ENCODE measurements around the gene ZYG11B. TPM values are rescaled to one million over a fixed set of nuclear protein-coding genes. Genes with fewer than 3 reads are reported as not detected.
"Not testable (repeated sequence)": the region's sequence is repeated elsewhere in the genome, so short reads cannot be mapped to it uniquely, and the experiment has no call there.

ZYG11B gene
- total RNA-seq, 1 donor: 22.9 TPM

DNA sequence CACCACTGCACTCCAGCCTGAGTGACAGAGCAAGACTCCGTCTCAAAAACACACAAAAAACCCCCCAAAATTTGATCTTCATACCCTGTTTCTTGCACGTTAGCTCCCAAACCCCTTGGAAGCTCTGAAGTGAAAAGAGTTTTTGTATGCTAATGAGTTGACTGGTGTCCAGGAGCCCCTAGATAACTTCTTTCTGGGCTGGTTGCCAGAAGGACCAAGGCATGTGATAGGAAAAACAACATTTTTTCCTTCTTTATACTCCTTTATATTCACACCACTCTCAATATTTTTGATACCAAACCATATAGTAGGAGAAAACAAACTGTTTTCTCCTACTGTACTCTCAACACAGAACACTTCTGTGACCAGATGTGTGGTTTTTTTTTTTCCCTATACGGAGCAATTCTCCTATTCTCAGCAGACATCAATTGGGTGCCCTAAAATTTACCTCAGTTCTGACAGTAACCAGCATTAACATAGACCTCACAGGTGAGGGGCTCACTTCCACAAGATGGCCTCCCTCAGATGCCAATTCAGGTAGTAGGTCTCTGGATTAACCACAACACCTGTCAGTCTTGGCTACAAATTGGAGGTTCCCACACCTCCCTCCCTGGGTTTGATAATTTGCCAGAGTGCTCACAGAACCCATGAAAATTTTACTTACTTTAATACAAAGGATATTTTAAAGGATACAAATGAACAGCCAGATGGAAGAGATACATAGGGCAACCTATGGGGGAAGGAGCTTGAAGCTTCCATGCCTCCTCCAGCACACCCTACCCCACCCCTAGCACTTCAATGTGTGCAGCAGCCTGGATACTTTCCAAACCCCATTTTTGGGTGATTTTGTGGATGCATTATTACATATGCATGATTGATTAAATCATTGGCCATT, 25.6 kb downstream of the ZYG11B start:
- DNase-seq (ENCODE audit: low read depth in 2 of 3, low spot score in 2 of 3): peak in 2 of 3 donors; percentile 16 to 31

DNA sequence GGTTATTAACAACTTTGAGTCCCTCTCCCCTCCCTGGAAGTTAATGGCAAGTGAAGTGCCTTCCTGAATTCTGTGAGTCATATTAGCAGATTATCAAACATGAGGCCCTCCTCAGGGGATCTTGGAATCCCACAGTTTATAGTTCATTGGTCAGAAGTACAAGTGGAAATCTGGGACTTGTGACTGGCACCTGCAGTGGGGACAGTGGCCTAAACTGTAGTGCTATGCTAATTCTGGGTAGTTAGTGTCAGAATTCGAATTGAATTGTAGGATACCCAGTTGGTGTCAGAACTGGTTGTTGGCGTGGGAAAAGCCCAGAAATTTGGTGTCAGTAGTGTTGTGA, 26.2 kb downstream of the ZYG11B start:
- no peak for DNase-seq (ENCODE audit: low read depth in 2 of 3, low spot score in 2 of 3)

DNA sequence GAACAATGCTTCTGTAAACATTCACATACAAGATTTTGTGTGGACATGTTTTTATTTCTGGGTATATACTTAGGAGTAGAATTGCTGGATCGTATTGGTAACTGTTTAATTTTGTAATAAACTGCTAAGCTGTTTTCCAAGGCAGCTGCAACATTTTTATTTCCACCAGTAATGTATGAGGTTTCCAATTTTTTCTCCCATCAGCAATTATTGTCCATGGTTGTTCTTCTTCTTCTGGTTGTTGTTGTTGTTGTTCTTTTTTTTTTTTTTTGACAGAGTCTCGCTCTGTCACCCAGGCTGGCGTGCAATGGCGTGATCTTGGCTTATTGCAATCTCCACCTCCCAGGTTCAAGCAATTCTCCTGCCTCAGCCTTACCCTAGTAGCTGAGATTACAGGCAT, 26.9 kb downstream of the ZYG11B start:
- no peak for DNase-seq (ENCODE audit: low read depth in 2 of 3, low spot score in 2 of 3)

DNA sequence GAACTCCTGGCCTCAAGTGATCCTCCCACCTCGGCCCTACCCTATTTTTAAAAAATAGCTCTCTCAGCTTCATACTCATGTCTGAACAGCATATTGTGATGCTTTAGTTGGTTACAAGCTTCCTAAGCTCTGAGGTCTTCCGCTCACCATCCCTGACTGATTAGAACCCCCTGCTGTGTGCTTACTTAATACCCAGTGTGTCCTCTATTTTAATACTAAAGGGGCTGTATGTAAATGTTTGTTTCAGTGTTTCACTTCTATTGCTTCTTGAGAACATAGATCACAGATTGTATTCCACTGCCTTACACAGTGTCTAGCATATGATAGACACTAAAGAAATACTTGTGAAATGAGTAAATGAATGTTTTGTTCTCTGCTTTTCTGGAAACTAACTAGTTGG, 29.8 kb downstream of the ZYG11B start:
- no peak for DNase-seq (ENCODE audit: low read depth in 2 of 3, low spot score in 2 of 3)

DNA sequence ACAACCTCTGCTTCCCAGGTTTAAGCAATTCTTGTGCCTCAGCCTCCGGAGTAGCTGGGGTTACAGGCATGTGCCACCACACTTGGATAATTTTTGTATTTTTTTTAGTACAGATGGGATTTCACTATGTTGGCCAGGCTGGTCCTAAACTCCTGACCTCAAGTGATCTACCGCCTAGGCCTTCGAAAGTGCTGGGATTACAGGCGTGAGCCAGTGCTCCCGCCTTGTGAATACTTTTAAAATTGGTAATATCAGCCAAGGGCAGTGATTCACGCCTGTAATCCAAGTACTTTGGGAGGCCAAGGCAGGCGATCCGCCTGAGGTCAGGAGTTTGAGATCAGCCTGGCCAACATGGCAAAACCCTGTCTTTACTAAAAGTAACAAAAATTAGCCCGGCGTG, 33.7 kb downstream of the ZYG11B start:
- no peak for DNase-seq (ENCODE audit: low read depth in 2 of 3, low spot score in 2 of 3)

DNA sequence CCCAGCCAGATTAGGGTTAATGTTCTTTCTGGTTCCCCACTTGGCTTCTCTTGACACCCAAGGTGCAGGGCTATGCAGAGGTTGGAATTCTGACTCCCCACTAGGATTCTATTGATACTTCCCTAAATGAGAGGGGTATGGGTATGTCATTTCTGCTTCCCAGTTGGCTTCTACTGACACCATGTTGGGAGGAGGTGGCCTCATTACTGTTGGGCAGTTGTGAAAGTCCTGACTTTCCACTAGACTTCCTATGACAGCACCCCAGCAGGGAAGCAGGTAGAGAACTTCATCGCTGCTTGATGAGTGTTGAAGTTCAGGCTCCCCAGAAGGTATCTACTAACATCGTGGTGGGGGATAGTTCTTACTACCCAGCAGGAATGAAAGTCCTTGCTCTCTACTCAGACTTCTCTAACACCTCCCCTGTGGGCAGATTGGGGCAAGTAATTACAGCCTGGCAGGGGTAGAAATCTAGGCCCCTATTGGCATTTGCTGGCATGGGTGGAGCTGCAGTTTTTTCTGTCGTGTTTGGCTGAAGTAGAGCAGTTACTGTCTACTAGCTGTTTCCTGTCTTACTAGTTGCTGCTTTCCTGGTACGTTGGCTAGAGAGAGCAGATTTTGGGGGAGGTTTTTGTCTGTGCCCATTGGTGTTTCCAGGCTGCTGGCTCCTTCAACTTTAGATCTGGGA, 41.5 kb downstream of the ZYG11B start:
- peak in 1 of 3 donors; percentile 9 for DNase-seq (ENCODE audit: low read depth in 2 of 3, low spot score in 2 of 3)

DNA sequence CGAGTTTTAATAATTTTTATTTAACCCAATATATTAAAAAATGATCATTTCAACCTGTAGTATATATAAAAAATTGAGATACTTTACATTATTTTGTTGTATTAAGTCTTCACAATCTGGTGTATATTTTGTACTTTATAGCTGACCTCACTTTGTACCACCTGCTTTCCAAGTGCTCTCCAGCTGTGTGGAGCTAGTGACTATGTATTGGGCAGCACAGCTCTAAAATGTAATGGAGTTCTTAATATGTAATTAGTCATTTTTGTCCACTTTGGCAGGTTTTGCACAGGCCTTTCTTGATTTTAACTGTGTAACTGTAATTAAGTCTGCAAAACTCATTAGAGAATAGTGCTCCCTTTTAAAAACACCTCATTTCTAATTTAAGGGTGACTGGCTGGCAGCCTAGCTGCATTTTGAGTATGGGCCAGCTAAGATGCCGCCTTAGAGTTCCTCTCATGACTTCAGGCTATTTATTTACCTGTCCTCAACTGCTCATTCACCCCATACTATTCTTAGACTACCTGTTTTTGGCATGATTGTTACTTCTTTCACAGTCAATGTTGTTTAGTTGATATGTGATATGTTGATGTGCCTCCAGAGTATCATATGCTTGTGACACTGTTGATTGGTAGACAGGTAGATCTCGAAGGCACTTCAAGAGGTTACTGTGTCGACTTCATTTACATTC, 43.2 kb downstream of the ZYG11B start:
- no peak for DNase-seq (ENCODE audit: low read depth in 2 of 3, low spot score in 2 of 3)

DNA sequence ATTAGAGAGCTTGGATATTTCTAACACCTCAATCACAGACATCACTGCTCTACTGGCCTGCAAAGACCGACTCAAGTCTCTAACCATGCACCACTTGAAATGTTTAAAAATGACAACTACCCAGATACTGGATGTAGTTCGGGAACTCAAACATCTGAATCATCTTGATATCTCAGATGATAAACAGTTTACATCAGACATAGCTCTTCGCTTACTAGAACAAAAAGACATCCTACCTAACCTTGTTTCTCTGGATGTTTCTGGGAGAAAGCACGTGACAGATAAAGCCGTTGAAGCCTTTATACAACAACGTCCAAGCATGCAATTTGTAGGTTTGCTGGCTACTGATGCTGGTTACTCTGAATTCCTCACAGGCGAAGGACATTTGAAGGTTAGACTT, 45.1 kb downstream of the ZYG11B start:
- DNase-seq (ENCODE audit: low read depth in 2 of 3, low spot score in 2 of 3): no peak

DNA sequence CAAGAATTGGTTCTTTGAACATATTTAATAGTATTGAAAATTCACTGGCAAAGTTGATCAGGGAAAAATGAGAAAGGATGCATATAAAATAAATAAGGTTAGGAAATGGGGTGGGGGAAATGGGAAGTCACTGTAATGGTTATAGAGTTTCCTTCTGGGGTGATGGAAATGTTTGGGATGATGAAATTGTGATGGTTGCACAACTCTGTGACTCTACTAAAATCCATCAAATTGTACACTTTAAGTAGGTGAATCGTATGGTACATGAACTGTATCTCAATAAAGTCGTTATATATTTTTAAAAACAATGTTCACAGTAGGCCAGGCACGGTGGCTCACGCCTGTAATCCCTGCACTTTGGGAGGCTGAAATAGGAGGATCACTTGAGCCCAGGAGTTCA, 59.9 kb downstream of the ZYG11B start:
- no peak for DNase-seq (ENCODE audit: low read depth in 2 of 3, low spot score in 2 of 3)

DNA sequence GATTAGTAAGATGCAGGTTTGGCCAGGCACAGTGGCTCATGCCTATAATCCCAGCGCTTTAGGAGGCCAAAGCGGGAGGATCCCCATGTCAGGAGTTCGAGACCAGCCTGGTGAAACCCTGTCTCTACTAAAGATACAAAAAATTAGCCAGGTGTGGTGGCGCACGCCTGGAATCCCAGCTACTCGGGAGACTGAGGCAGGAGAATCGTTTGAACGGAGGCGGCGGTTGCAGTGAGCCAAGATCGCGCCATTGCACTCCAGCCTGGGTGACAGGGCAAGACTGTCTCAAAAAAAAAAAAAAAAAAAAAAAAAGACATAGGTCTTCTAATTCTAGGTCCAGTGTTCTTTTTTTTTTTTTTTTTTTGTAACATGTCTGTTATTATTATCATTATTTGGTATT, 64.2 kb downstream of the ZYG11B start:
- not testable (repeated sequence) for DNase-seq (ENCODE audit: low read depth in 2 of 3, low spot score in 2 of 3)

DNA sequence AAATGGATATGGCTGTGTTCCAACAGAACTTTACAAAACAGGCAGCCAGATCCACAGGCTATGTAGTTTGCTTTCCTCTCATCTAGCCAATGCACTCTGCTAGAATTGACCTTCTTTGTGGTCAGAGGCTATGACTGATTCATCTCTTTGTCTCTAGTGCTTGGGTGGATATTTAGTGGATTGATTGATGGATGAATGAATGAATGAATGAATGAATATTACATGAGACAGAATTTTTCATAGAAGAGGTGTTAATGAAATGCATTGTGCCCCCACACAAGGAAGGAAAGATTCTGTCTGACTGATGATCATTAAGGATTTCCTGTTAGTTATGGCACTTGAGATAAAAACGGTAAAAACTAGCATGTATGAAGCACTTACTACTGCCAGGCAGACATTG, 65.8 kb downstream of the ZYG11B start:
- peak in 2 of 3 donors; percentile 23 to 47 for DNase-seq (ENCODE audit: low read depth in 2 of 3, low spot score in 2 of 3)

DNA sequence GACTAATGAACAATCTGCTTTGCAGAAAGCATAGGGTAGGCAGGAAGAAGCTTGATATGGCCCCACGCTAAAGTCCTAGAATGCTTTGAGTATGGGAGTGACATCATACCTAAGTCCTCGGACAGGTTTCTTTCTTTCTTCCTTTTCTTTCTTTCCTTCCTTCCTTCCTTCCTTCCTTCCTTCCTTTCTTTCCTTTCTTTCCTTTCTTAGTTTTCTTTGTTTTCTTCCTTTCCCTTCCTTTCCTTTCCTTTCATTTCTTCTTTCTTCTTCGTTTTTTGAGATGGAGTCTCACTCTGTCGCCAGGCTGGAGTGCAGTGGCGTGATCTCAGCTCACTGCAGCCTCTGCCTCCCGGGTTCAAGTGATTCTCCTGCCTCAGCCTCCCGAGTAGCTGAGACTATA, 67.5 kb downstream of the ZYG11B start:
- not testable (repeated sequence) for DNase-seq (ENCODE audit: low read depth in 2 of 3, low spot score in 2 of 3)

DNA sequence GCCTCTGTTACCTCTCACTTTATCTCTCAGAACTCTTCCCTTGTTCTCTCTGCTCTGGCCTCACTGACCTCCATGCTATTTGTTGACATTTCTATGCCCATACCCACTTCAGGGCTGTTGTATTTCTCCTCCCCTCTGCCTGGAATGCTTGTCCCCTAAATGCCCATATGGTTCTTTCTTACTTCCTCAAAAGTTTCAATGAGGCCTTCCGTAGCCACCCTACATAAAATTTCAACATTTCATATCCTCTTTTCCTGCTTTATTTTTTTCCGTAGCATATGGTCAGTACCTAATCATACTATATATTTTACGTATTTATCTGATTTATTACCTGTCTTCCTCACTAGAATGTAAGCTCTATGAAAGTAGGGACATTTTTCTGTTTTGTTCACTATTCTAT, 69.2 kb downstream of the ZYG11B start:
- no peak for DNase-seq (ENCODE audit: low read depth in 2 of 3, low spot score in 2 of 3)

DNA sequence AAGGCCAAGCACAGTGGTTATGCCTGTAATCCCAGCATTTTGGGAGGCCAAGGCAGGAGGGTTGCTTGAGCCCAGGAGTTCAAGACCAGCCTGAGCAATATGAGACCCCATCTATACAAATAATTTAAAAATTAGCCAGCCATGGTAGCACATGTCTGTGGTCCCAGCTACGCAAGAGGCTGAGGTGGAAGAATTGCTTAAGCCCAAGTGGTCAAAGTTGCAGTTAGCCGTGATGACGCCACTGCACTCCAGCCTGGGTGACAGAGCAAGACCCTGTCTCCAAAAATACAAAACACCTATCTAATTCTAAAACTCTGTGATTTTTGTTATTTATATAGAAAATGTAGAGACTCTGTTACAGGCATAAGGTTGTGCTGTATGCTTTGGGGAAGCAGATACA, 72.1 kb downstream of the ZYG11B start:
- DNase-seq (ENCODE audit: low read depth in 2 of 3, low spot score in 2 of 3): no peak

DNA sequence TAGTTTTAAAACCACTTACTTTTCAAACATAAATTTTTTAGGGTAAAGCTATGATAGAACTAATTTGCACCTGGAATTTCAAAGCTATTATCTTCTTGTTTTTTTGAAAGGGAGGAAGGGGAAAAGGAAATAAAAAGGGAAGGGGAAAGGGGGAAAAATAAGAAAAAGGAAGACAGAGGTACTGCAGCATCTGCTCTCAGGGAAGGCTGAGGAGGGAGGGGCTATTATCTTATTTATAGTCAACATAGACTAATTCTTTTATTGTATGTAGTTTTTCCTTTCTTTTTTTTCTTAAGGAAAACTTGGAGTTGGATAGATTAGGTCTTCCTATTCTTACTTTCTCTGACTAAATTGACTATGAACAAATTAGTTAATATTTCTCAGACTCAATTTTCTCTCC, 74.8 kb downstream of the ZYG11B start:
- DNase-seq (ENCODE audit: low read depth in 2 of 3, low spot score in 2 of 3): no peak

DNA sequence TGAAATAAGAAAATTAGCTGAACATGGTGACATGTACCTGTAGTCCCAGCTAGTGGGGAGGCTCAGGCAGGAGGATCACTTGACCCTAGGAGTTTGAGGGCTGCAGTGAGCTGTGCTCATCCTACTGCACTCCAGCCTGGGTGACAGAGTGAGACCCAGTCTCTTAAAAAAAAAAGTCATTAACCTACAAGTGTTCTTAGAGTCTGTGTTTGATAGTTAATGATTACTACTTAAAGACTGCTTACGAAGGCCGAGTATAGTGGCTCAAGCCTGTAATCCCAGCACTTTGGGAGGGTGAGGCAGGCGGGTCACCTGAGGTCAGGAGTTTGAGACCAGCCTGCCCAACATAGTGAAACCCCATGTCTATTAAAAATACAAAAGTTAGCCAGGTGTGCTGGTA, 77.8 kb downstream of the ZYG11B start:
- DNase-seq (ENCODE audit: low read depth in 2 of 3, low spot score in 2 of 3): not testable (repeated sequence)

DNA sequence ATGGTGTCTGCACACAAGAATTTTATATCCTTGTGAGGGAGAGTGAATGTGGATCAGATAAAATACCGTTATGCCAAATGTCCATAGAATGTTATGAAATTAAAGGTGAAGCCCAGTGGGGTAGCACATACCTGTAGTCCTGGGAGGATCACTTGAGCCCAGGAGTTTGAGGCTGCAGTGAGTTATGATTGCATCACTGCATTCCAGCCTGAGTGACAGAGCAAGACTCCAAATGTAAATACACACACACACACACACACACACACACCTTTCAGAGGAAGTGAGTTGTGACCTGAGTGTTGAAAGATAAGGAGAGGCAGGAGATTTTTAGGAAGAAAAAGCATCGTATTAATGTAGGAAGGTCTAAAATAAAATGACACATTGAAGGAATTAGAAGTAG, 88.2 kb downstream of the ZYG11B start:
- DNase-seq (ENCODE audit: low read depth in 2 of 3, low spot score in 2 of 3): no peak

DNA sequence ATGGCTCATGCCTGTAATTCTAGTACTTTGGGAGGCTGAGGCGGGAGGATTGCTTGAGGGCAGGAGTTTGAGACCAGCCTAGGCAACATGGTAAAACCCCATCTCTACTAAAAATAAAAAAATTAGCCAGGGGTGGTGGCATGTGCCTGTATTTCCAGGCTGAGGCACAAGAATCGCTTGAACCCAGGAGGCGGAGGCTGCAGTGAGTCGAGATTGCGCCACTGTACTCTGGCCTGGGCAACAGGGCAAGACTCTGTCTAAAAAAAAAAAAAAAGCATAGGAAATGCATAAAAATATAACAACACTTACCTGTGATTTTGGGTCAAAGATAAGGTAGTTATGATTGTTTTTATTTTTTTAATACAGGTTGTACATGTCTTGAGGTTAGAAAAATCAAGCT, 94.6 kb downstream of the ZYG11B start:
- not testable (repeated sequence) for DNase-seq (ENCODE audit: low read depth in 2 of 3, low spot score in 2 of 3)

DNA sequence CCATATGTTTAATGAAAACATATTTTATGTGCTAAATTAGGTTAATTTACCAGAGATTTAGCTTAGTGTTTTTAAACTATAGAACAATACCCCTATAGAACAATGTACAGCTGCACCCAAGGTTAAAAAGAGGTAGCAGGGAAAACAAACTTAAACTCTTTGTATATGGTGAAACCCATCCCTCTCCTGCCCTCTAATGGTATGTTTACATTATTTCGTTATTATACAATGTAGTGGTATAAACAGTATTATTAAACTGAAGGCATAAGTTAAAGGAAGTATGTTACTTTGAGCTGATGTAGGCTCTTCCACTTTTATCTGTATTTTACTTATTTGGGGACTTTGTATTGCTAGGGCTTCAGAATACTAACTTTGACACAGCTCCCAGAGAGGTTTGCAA, 99.6 kb downstream of the ZYG11B start:
- DNase-seq (ENCODE audit: low read depth in 2 of 3, low spot score in 2 of 3): peak in 2 of 3 donors; percentile 8 to 43

DNA sequence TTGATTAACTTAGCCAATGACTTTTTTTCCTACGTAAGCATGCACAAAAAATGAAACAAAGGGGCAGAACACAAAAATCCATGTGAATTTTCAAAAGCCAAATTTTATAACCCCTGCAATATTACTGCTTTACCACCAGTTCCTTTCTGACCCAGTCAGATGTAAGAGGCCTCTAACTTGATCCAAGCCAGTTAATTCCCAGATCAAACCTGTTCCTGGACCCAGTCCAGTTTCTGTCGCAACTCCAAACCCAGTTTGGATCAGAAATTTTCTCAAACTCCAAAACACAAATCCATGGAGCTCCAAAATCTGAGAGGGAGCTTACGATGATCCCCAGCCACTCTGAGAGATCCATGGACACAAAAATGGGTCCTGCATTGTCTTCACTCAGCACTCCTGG, 108.5 kb downstream of the ZYG11B start:
- DNase-seq (ENCODE audit: low read depth in 2 of 3, low spot score in 2 of 3): no peak

DNA sequence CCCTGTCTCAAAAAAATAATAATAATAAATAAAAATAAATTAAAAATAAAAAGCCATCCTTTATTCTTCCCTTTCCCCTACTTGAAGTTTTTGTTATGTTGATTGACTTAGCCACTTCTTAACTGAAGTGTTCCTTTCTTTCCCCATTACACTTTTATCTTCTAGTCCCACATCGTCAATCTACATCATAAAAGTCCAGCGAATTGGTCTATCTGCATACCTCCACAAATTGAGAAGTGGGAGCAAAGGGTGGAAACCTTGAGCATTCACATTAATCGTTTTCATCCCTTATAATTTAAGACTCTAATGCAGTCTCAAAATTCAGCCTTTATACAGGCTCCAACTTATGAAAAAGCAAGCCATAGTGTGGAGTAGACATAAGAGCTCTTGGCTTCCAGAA, 109.8 kb downstream of the ZYG11B start:
- no peak for DNase-seq (ENCODE audit: low read depth in 2 of 3, low spot score in 2 of 3)

DNA sequence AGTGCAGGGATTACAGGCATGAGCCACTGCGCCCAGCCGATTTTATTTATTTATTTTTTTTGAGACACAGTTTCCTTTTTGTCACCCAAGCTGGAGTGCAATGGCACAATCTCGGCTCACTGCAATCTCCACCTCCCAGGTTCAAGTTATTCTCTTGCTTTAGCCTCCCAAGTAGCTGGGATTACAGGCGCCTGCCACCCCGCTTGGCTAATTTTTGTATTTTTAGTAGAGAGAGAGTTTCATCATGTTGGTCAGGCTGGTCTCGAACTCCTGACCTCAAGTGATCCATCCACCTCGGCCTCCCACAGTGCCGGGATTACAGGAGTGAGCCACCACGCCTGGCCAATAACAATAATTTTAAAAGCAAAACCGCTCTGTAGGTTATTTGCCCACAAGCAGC, 112.9 kb downstream of the ZYG11B start:
- not testable (repeated sequence) for DNase-seq (ENCODE audit: low read depth in 2 of 3, low spot score in 2 of 3)
